Measurements from ENCODE around the gene TRERF1. TPM values are rescaled to one million over a fixed set of nuclear protein-coding genes. Genes with fewer than 3 reads are reported as not detected.

The TRERF1 gene
- total RNA-seq, 1 experiment from 2014 or later, result 14.5 TPM

- no TSS peak for BruUV-seq (replicated peaks)
- no peak for TF ChIP-seq CTCF (conservative IDR thresholded peaks at IDR 0.05)
- TF ChIP-seq EZH2 (IDR thresholded peaks at IDR 0.05; ENCODE audit: low read depth), result no peak
- H2AFZ ChIP-seq, result no peak overlapping the region
- H3K79me2 ChIP-seq (ENCODE audit: low read depth), result peaks cover 39% of the 10 kb centered on the region
- H3K9me2 ChIP-seq (ENCODE audit: insufficient read depth), result no peaks in the 10 kb centered on the region
- H3K27ac ChIP-seq, result no peak overlapping the region
- no peaks in the 10 kb centered on the region for H3K27me3 ChIP-seq (ENCODE audit: insufficient read depth, low read depth)
- peaks cover 3% of the 10 kb centered on the region; the same call in 1 of the 2 replicates for H3K36me3 ChIP-seq (ENCODE audit: low read depth)
- H3K4me3 ChIP-seq, result no peak overlapping the region
- ChIA-PET POLR2A (ENCODE audit: unreplicated experiment) (no interaction called here), CTCF (interaction anchor here (0.6 kb wide), 1 partner anchor 130 kb away, joined by 3 read pairs; no protein-coding TSS in a partner anchor)
- peaks cover 13% of the 10 kb centered on the region for H3K4me1 ChIP-seq (replicated peaks; ENCODE audit: insufficient read depth)
- no peak overlapping the region for H3K4me2 ChIP-seq
- no peaks in the 10 kb centered on the region for H3K9me3 ChIP-seq (ENCODE audit: insufficient read depth, low read depth)
- H3F3A ChIP-seq (ENCODE audit: insufficient read depth, low read depth), result peaks cover 9% of the 10 kb centered on the region; the same call in 1 of the 2 replicates
- DNase-seq, result no peak
- intact Hi-C loops (cut with micrococcal nuclease; ENCODE audit: unreplicated experiment), result no loop called here
- no peaks in the 10 kb centered on the region for H4K20me1 ChIP-seq (ENCODE audit: insufficient read depth)
These were observed 118.1 kb downstream of the TRERF1 start for GRCh38 chr6:42333612-42334011.

- intact Hi-C loops (cut with micrococcal nuclease; ENCODE audit: unreplicated experiment), result no loop called here
- Histone ChIP-seq H3K36me3 (ENCODE audit: low read depth) (peaks cover 3% of the 10 kb centered on the region; the same call in 1 of the 2 replicates), H2AFZ (no peak overlapping the region), H3K79me2 (ENCODE audit: low read depth) (peaks cover 35% of the 10 kb centered on the region), H3K27ac (no peak overlapping the region), H3K27me3 (ENCODE audit: insufficient read depth, low read depth) (no peaks in the 10 kb centered on the region), H4K20me1 (ENCODE audit: insufficient read depth) (no peaks in the 10 kb centered on the region), H3K9me2 (ENCODE audit: insufficient read depth) (no peaks in the 10 kb centered on the region), H3K4me1 (replicated peaks; ENCODE audit: insufficient read depth) (peaks cover 7% of the 10 kb centered on the region), H3K4me2 (no peak overlapping the region), H3F3A (ENCODE audit: insufficient read depth, low read depth) (peaks cover 6% of the 10 kb centered on the region; the same call in 1 of the 2 replicates), H3K9me3 (ENCODE audit: insufficient read depth, low read depth) (no peaks in the 10 kb centered on the region), H3K4me3 (no peak overlapping the region)
- POLR2A ChIA-PET (ENCODE audit: unreplicated experiment), result no interaction called here
- no TSS peak for BruUV-seq (replicated peaks)
- TF ChIP-seq EZH2 (IDR thresholded peaks at IDR 0.05; ENCODE audit: low read depth) (no peak), CTCF (conservative IDR thresholded peaks at IDR 0.05) (no peak)
- no peak for DNase-seq
- CTCF ChIA-PET, result no interaction called here
These were observed 118.8 kb downstream of the TRERF1 start for GRCh38 chr6:42332916-42333315.

GRCh38 chr6:42331019-42331418 is 120.7 kb downstream of the TRERF1 start:
- Histone ChIP-seq H4K20me1 (ENCODE audit: insufficient read depth) (no peaks in the 10 kb centered on the region), H3K4me3 (no peak overlapping the region), H3K27ac (no peak overlapping the region), H2AFZ (no peak overlapping the region), H3K4me1 (replicated peaks; ENCODE audit: insufficient read depth) (peaks cover 7% of the 10 kb centered on the region), H3F3A (ENCODE audit: insufficient read depth, low read depth) (peaks cover 13% of the 10 kb centered on the region; the same call in 1 of the 2 replicates), H3K9me3 (ENCODE audit: insufficient read depth, low read depth) (no peaks in the 10 kb centered on the region), H3K4me2 (no peak overlapping the region), H3K36me3 (ENCODE audit: low read depth) (peaks cover 3% of the 10 kb centered on the region; the same call in 1 of the 2 replicates), H3K9me2 (ENCODE audit: insufficient read depth) (no peaks in the 10 kb centered on the region), H3K27me3 (ENCODE audit: insufficient read depth, low read depth) (no peaks in the 10 kb centered on the region), H3K79me2 (ENCODE audit: low read depth) (peaks cover 27% of the 10 kb centered on the region)
- no TSS peak for BruUV-seq (replicated peaks)
- TF ChIP-seq CTCF (conservative IDR thresholded peaks at IDR 0.05), result no peak
- TF ChIP-seq EZH2 (IDR thresholded peaks at IDR 0.05; ENCODE audit: low read depth), result no peak
- intact Hi-C loops (cut with micrococcal nuclease; ENCODE audit: unreplicated experiment), result no loop called here
- ChIA-PET POLR2A (ENCODE audit: unreplicated experiment) (interaction anchor here (0.7 kb wide), 1 partner anchor 31 kb away, joined by 3 read pairs; no protein-coding TSS in a partner anchor), CTCF (no interaction called here)
- no peak for DNase-seq
